GM19328 (cell line): Measurements from ENCODE around the gene BMI1.

ENCODE experiments used
- ATAC-seq: cut with Tn5 transposase; IDR thresholded peaks from one replicate; pipeline ENCODE4 v1.9.1; 2021; ENCODE audit warnings: mild to moderate bottlenecking, moderate library complexity; ENCODE audit not compliant: unreplicated experiment

The BMI1 gene

DNA sequence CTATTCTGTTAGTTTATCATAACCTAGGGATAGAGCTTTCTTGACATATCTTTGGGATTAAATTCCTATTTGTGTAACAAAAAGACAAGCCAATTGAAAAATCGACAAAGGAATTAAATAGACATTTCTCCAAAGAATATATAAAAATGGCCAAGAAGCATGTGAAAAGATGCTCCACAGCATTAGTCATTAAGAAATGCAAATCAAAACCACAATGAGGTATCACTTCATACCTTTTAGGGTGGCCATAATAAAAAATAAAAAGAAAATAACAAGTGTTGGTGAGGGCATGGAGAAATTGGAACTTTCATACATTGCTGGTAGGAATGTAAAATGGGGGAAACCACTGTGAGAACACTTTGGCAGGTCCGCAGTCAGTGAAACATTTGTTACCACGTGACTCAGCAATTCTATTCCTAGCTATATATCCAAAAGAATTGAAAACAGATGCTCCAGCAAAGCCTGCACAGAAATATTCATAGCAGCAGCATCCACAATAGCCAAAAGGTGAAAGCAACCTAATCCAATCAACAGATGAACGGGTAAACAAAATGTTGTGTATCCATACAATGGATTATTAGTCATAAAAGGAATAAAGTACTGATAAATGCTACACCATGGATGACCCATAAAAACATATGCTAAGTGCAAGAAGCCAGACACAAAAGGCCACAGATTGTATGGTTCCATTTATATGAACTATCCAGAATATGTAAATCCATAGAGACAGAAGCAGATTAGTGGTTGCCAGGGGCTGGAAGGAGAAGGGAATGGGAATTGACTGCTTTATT, 44.9 kb downstream of the BMI1 start:
- ATAC-seq = no peak

DNA sequence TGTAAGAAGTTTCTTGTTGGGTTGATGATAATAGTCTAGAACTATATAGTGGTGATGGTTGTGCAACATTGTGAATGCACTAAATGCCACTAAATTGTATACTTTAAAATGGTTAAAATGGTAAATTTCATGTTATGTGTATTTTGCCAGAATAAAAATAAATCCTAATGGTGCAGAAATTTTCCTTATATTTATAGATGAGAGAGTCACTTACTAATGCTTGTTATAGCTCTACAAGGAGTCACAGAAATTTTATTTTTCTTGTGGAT, 45.5 kb downstream of the BMI1 start:
- ATAC-seq = no peak

DNA sequence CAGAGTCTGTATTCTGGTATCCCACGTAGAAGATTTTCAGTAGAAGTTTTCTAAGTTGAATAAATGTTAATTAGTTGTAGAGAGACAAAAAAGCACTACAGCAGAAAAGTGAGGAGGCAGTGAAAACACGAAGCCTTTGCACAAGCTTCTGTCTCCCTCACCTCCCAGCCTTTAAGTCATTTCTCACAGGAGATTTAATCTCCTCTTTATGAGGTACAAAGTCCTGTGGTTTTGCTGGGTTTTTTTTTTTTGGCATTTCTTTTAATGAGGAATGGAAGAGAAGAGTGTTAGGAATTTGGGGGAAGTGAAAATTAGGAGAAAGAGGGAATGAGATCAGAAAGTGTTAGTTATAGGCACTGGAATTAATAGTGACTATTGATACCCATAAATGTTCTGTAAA, 45.9 kb downstream of the BMI1 start:
- ATAC-seq = no peak

DNA sequence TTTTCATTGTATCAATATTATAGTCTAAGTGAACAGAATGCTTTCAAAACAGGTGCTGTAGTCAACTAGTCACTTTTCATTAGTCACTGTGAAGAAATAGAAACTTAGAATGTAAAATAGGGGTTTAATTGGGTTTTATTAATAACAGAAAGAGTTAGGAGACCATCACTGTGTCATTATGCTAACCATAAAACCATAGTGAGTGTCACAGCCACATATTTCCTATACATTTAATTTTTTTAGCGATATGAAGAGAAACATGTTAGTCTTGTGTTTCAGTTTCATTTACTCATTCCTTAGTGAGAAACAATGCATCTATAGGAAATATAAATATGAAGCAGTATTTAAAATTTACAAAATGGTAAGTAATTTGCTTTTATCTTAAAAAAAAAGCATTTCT, 46.6 kb downstream of the BMI1 start:
- ATAC-seq = no peak

DNA sequence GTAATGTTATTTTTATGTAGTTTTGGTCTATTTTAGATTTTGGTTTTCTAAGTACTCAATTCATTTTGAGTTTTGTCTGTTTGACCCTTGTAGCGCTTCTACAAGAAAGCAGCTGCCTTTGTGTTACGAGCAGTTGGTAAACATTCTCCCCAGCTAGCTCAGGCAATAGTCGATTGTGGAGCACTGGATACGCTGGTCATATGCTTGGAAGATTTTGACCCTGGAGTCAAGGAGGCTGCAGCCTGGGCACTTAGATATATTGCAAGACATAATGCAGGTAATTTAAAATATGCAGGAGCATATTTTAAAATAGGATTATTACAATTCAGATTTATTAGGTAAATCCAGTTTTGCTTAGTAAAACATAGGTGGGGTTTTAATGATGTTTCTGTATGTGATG, 47.5 kb downstream of the BMI1 start:
- ATAC-seq = no peak

DNA sequence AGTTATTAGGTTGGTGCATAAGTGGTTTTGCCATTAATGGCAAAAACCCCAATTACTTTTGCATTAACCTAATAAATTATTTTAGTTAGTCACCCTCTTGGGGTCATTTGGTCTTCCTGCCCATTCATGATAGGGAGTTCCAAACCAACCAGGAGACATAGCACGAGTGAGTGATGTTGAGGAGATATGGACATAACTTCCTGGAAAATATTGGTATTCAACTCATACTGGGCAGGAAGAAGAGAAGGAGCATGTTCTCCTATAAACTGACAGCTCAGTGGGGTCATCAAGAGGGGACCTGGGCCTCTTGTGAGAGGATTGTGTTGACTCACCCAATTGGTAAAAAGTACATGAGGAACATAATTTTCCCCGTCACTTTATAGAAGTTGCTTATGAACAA, 48.1 kb downstream of the BMI1 start:
- ATAC-seq = no peak

DNA sequence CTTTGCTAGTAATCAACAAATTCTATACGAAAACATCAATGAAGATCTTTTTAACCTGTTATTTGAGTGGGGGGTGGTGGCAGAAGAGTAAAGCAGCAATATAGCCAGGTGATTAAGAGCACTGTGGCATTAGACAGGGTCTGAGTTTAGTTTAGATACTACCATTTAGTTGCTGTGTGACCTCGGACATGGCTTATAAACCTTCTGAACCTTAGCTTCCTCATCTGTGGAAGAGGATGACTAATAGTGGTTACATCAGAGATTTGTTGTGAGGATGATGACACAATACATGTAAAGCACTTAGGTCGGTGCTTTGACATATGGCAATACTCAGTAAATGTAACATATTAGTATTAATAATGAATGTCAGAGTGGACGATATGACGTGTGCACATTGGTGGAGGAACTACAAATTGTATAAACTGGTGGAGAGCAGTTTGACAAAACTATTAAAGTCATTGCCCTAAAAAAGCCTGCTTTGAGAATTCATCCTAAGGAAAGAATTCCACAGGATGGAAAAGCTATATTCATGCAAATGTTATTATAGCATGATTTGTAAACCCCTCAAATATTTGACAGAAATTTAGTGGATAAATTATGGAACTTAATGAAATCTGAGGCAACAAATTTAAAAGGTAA, 48.7 kb downstream of the BMI1 start:
- ATAC-seq = no peak

DNA sequence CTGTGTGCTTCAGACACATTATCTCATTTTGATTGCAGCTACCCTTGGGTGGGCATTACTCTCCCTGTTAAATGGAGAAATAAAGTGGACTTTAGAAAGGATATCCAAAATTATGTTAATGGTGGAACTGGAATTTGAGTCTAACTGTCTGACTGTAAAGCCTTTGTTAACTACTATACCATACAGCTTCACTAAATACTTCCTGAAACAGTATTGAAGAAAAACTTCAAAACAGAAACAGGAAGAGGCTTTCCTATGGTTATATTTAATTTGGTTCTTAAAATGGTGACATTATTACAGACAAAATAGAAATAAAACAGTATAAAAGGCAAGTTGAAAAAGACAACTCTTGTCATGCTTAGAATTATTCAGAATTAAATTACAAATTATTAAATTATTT, 49.4 kb downstream of the BMI1 start:
- no peak for ATAC-seq

DNA sequence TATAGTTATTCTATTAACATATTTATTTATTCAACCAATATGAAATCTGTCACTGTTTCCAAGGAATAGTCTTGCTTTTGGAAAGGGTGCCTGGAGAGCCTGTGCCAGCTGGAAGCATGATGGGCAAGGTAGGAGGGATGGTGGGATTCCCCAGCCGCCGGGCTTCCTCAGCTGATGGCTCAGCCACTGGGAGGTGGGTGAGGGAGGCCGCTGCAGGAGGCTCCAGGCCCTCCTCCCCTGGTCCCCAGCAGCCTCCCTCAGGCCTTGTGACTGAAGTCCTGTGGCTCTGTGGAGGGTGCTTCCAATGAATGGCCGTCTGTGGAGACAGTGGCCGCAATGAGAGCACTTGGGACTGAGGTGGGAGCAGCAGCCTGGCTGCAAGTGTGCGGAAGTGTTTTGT, 51.4 kb downstream of the BMI1 start:
- ATAC-seq = no peak

DNA sequence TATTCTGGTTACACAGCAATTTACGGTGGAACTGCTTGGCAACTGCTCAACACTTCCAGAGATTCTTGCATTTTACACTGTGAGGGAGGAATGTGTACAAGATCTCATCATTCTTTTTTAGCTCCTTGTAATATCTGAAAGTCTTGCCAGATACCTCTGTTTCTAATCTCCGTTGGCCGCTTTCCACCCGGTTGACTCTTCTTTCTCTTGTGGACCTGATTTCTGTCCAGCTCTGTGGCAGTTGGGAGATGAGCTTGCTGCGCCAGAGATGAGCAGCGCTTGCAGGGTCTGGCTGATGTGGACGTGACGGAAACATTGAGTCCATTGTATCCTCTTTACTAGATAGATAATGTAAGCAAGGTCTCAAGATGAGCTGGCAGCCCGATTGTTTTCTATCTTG, 52.0 kb downstream of the BMI1 start:
- no peak for ATAC-seq

DNA sequence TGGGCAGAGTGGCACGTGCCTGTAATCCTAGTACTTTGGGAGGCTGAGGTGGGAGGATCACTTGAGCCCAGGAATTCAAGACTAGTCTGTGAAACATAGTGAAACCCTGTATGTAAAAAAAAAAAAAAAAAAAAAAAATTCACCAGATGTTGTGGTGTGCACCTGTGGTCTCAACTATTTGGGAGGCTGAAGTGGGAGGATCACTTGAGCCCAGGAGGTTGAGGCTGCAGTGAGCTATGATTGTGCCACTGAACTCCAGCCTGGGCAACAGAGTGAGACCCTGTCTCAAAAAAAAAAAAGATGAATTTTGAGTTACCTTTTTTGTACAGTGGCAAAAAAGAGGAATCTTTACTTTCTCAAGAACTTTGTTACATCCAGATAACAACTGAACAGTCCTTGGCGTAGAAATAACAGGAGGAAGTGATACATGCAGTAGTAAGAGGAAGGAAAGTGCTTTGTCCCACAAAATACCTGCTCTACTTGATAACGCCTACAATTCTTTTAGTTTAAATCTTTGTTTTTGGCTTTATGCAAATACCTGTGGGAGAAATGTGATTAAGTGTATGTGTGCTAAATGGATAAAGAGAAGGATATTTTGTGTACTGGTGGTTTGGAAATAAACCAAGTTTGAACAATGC, 53.7 kb downstream of the BMI1 start:
- no peak for ATAC-seq

DNA sequence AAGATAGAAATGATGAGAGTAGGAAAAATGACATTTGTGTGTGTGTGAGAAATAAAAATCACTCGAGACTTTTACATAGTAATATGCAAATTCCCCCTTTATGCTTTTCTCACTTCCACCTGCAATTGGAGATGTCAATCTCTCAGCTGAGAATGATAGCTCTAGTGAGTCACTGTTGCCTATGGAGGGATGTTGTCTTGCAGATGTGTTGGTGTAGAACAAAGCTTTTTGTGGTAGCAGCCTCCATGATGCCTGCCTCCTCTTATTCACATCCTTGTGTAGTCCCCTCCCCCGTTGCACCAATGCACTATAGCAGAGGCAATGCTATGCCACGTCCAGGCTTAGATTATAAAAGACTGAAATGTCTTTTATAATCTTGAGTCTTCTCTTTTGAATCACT, 58.2 kb downstream of the BMI1 start:
- ATAC-seq = peak; percentile 47
